HepG2 (cell line): Measurements from ENCODE around the gene ARL15. TPM values are rescaled to one million over a fixed set of nuclear protein-coding genes. Genes with fewer than 3 reads are reported as not detected.

Experiments
- ATAC-seq: fragments of 200-7000 bp; cut with Tn5 transposase; 3 replicates; pipeline ENCODE4 v1.9.1; 2020; ENCODE audit warnings: mild to moderate bottlenecking, moderate library complexity
- BruUV-seq: library from RNA; stranded (reverse); fragments of 400-500 nt; replicated peaks from 2 replicates; lab custom pipeline; 2021; lab: Mats Ljungman, UMichigan
- CTCF ChIA-PET: fragments of 300-600 bp; formaldehyde crosslinking; extraction: SDS; loops from one replicate; lab custom pipeline; 2021; ENCODE audit warnings: low total read pairs, inconsistent platforms, low intra/inter-chr PET ratio; lab: Yijun Ruan, JAX
- POLR2A ChIA-PET: fragments of 350-600 bp; sonication (Branson Sonifier 250); formaldehyde crosslinking; loops from one replicate; lab custom pipeline; 2020; ENCODE audit warnings: antibody characterized with exemption, inconsistent platforms; lab: Yijun Ruan, JAX
- DNase-seq: peaks from one replicate; pipeline ENCODE4 v3.0.0-alpha.2; 2015; ENCODE audit warnings: low spot score
- FAIRE-seq: peaks from 3 replicates; lab custom pipeline; 2011; peaks lifted over from hg19 to GRCh38; lab: Jason Lieb, UNC
- H2AFZ ChIP-seq: one replicate; pipeline ENCODE4 v1.6.1; 2011; ENCODE audit warnings: low read length, inconsistent platforms
- H3K27ac ChIP-seq: fragments of 300-600 bp; 3 replicates; pipeline ENCODE4 v1.8.0; 2011; ENCODE audit warnings: mixed run types, mild to moderate bottlenecking, mixed read lengths, low read length, inconsistent platforms; ENCODE audit not compliant: insufficient read depth; ENCODE audit errors: extremely low read length
- H3K27me3 ChIP-seq, 2 experiments: fragments of 200-600 bp in 1 of 2; 2 replicates in 1 of 2; 3 replicates in 1 of 2; pipeline versions ENCODE4 v1.6.0 to v1.8.0; 2011; ENCODE audit warnings: low read length in 2 of 2, mild to moderate bottlenecking in 2 of 2, moderate library complexity in 2 of 2, inconsistent platforms in 1 of 2; ENCODE audit not compliant: insufficient read depth in 2 of 2, control insufficient read depth in 1 of 2
- H3K36me3 ChIP-seq, 2 experiments: fragments of 200-600 bp in 1 of 2; replicated peaks in 1 of 2; 2 replicates in 1 of 2; 3 replicates in 1 of 2; pipeline versions ENCODE4 v1.5.1 to v1.8.0; 2011; ENCODE audit warnings: low read length in 2 of 2, inconsistent platforms in 1 of 2; ENCODE audit not compliant: insufficient read depth in 2 of 2, control insufficient read depth in 1 of 2
- H3K4me1 ChIP-seq: 2 replicates; pipeline ENCODE4 v1.5.1; 2012; ENCODE audit warnings: low read length, inconsistent platforms; ENCODE audit not compliant: insufficient read depth
- H3K4me2 ChIP-seq: 2 replicates; pipeline ENCODE4 v1.6.0; 2011; ENCODE audit warnings: low read depth, low read length, inconsistent platforms
- H3K4me3 ChIP-seq, 3 experiments: fragments of 200-600 bp in 1 of 3; sonication (generic), shearing (Covaris generic) in 1 of 3; replicated peaks in 1 of 3; 2 replicates each; pipeline ENCODE4 v1.5.1; 2011 to 2016; ENCODE audit warnings: low read length in 3 of 3, inconsistent platforms in 2 of 3, low read depth in 2 of 3, mild to moderate bottlenecking in 2 of 3, control low read depth in 1 of 3, mixed read lengths in 1 of 3; ENCODE audit not compliant: insufficient read depth in 1 of 3
- H3K79me2 ChIP-seq: one replicate; pipeline ENCODE4 v1.6.1; 2011; ENCODE audit warnings: low read length, inconsistent platforms; ENCODE audit not compliant: insufficient read depth
- H3K9ac ChIP-seq: 2 replicates; pipeline ENCODE4 v1.6.0; 2011; ENCODE audit warnings: mild to moderate bottlenecking, low read depth, low read length, inconsistent platforms; ENCODE audit not compliant: insufficient read depth
- H3K9me3 ChIP-seq: 2 replicates; pipeline ENCODE4 v1.5.1; 2012; ENCODE audit warnings: mild to moderate bottlenecking, low read length
- H4K20me1 ChIP-seq: 2 replicates; pipeline ENCODE4 v1.6.0; 2011; ENCODE audit warnings: inconsistent platforms, mild to moderate bottlenecking, low read length, moderate library complexity; ENCODE audit not compliant: insufficient read depth
- JUN ChIP-seq: sonication (generic); formaldehyde crosslinking; IDR thresholded peaks from 2 replicates; pipeline ENCODE4 v1.4.0; 2020; ENCODE audit warnings: mild to moderate bottlenecking, missing genetic modification reagents
- ZNF251 ChIP-seq: sonication (generic); formaldehyde crosslinking; IDR thresholded peaks from 2 replicates; pipeline ENCODE4 v1.9.0; 2021; ENCODE audit warnings: mild to moderate bottlenecking, missing genetic modification reagents
- ZNF33A ChIP-seq: sonication (generic); formaldehyde crosslinking; IDR thresholded peaks from 2 replicates; pipeline ENCODE4 v1.5.1; 2020; ENCODE audit warnings: missing genetic modification reagents, mild to moderate bottlenecking, moderate library complexity, borderline replicate concordance
- ZNF563 ChIP-seq: sonication (generic); formaldehyde crosslinking; IDR thresholded peaks from 2 replicates; pipeline ENCODE4 v1.8.0; 2022; ENCODE audit warnings: mild to moderate bottlenecking, moderate library complexity, missing genetic modification reagents
- ZNF670 ChIP-seq: sonication (generic); formaldehyde crosslinking; IDR thresholded peaks from 2 replicates; pipeline ENCODE4 v1.8.0; 2022; ENCODE audit warnings: mild to moderate bottlenecking, missing genetic modification reagents, borderline replicate concordance
- WGBS: methylation state at CpG from one replicate; pipeline ENCODE4 v1.1.6; 2017; ENCODE audit warnings: low lambda C conversion rate; 5-methylcytosine and 5-hydroxymethylcytosine counted together
- in situ Hi-C: cut with HindIII; loops from 2 replicates; pipeline ENCODE4 v1.10.0; 2017; ENCODE audit warnings: low pct_unique_long_range_greater_than_20kb; ENCODE audit not compliant: extremely low pct_ligation_motif_present
- intact Hi-C: fragments of 100-400 bp; cut with micrococcal nuclease; formaldehyde crosslinking; loops from one replicate; pipeline ENCODE4 v1.10.0; 2022; ENCODE audit not compliant: unreplicated experiment
- polyA plus RNA-seq, 8 experiments: library from polyadenylated mRNA; depleted of rRNA in 3 of 8; stranded (reverse) in 7 of 8; unstranded in 1 of 8; fragments of >200 nt; fragmentation: Illumina TruSeq in 4 of 8; extraction: Trizol in 4 of 8; gene quantifications; 2 replicates each; pipeline versions ENCODE4 v1.2.1 to v1.2.3, GENCODE V29; 2011 to 2016; ENCODE audit warnings: low read depth in 4 of 8, missing spikeins in 1 of 8, mixed read lengths in 1 of 8; ENCODE audit not compliant: insufficient read depth in 1 of 8
- total RNA-seq, 5 experiments: library from RNA; depleted of rRNA; stranded (reverse); fragments of >200 nt; fragmentation: Illumina TruSeq; extraction: Trizol; gene quantifications; 2 replicates each; pipeline ENCODE4 v1.2.3, GENCODE V29; 2016; ENCODE audit warnings: low read depth in 1 of 5
- TF ChIP-seq, protein P1 (sequence below): sonication (generic); formaldehyde crosslinking; IDR thresholded peaks from 2 replicates; pipeline ENCODE4 v1.4.0; 2020; ENCODE audit warnings: missing genetic modification reagents
- TF ChIP-seq, protein P2 (sequence below): sonication (generic); formaldehyde crosslinking; IDR thresholded peaks from 2 replicates; pipeline ENCODE4 v1.4.0; 2020; ENCODE audit warnings: missing genetic modification reagents

The ARL15 gene
- total and polyA plus RNA-seq, 2 of the 13 experiments (the other 11 are each of a cell fraction or from before 2014, with no cell fraction given) = 2.5 to 7.7 TPM

DNA sequence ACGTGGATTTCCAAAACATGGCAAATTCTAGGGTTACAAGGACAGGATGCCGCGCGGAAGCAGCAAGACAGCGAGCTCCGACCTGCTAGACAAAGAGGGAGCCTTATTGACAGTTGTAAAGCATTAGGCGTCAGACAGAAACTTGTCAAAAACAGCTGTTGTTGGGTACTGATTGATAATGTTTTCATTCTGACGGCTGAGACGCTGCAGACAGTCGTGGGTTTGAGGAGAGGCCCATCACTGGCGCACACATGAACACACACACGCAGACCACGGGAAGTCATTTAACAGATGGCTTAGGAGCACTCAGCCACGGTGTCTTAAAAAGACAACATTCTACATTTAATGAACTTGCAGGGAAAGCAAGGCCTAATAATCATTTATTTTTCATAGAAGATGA lies 426.0 kb downstream of the ARL15 start:
- no TSS peak for BruUV-seq
- H3K36me3 ChIP-seq = no peaks in the 10 kb centered on the region
- DNase-seq = no peak
- POLR2A ChIA-PET = no interaction called here
- no peak overlapping the region for H3K4me2 ChIP-seq
- H3K27ac ChIP-seq = no peak overlapping the region
- TF ChIP-seq, protein P1, sequence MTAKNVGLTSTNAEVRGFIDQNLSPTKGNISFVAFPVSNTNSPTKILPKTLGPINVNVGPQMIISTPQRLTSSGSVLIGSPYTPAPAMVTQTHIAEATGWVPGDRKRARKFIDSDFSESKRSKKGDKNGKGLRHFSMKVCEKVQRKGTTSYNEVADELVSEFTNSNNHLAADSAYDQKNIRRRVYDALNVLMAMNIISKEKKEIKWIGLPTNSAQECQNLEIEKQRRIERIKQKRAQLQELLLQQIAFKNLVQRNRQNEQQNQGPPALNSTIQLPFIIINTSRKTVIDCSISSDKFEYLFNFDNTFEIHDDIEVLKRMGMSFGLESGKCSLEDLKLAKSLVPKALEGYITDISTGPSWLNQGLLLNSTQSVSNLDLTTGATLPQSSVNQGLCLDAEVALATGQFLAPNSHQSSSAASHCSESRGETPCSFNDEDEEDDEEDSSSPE (CRISPR knock-in tag) = no peak
- no peak for TF ChIP-seq ZNF563 (CRISPR knock-in tag)
- no peak for TF ChIP-seq ZNF33A (CRISPR knock-in tag)
- no peak for TF ChIP-seq ZNF251
- TF ChIP-seq, protein P2, sequence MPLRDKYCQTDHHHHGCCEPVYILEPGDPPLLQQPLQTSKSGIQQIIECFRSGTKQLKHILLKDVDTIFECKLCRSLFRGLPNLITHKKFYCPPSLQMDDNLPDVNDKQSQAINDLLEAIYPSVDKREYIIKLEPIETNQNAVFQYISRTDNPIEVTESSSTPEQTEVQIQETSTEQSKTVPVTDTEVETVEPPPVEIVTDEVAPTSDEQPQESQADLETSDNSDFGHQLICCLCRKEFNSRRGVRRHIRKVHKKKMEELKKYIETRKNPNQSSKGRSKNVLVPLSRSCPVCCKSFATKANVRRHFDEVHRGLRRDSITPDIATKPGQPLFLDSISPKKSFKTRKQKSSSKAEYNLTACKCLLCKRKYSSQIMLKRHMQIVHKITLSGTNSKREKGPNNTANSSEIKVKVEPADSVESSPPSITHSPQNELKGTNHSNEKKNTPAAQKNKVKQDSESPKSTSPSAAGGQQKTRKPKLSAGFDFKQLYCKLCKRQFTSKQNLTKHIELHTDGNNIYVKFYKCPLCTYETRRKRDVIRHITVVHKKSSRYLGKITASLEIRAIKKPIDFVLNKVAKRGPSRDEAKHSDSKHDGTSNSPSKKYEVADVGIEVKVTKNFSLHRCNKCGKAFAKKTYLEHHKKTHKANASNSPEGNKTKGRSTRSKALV (CRISPR knock-in tag) = no peak
- TF ChIP-seq ZNF670 (CRISPR knock-in tag) = no peak
- no peak for TF ChIP-seq JUN (CRISPR knock-in tag)
- no peak overlapping the region for H3K9ac ChIP-seq
- FAIRE-seq = no peak
- no peak for ATAC-seq
- CTCF ChIA-PET = no interaction called here
- intact Hi-C loops (no loop called here), in situ Hi-C loops (no loop called here)
- no peak overlapping the region for H2AFZ ChIP-seq
- 90% methylated on average over 14 of the region's 14 CpGs for WGBS
- no peaks in the 10 kb centered on the region for H3K9me3 ChIP-seq
- no peaks in the 10 kb centered on the region for H3K79me2 ChIP-seq
- H3K4me1 ChIP-seq = peaks cover 12% of the 10 kb centered on the region
- no peaks in the 10 kb centered on the region for H4K20me1 ChIP-seq
- H3K27me3 ChIP-seq = no peaks in the 10 kb centered on the region
- H3K4me3 ChIP-seq = no peak overlapping the region
